ENCODE results near the gene VPS13D. TPM values are rescaled to one million over a fixed set of nuclear protein-coding genes. Genes with fewer than 3 reads are reported as not detected.

VPS13D gene
- total and polyA plus RNA-seq, 2 of the 4 experiments (the other 2 are of a cell fraction) = 9.0 to 16.3 TPM

- Histone ChIP-seq H3K36me3 (ENCODE audit: control insufficient read depth, insufficient read depth, low read length) (no peaks in the 10 kb centered on the region), H3K4ac (ENCODE audit: low read depth, low read length) (no peak overlapping the region), H3K9ac (ENCODE audit: low read depth, low read length) (no peak overlapping the region), H4K8ac (ENCODE audit: low read depth in 2 of 2, low read length in 2 of 2) (no peak overlapping the region), H3K27me3 (ENCODE audit: control insufficient read depth, insufficient read depth, low read length) (no peaks in the 10 kb centered on the region), H2BK5ac (ENCODE audit: low read depth, low read length, poor library complexity, severe bottlenecking) (no peak overlapping the region), H2BK20ac (ENCODE audit: low read depth, low read length) (no peak overlapping the region), H3K9me1 (ENCODE audit: insufficient read depth, low read length) (0 out of 2 replicates have a peak, but pooled peaks cover 4% of the 10 kb centered on the region), H3K18ac (ENCODE audit: low read depth, low read length) (no peak overlapping the region), H3K9me3 (ENCODE audit: control insufficient read depth, insufficient read depth, low read length) (no peaks in the 10 kb centered on the region), H2AK9ac (replicated peaks; ENCODE audit: low read depth, low read length, poor library complexity) (no peak overlapping the region), H3K4me2 (ENCODE audit: low read depth, low read length) (no peak overlapping the region), H2AFZ (replicated peaks; ENCODE audit: low read length, poor library complexity) (no peak overlapping the region), H3K56ac (ENCODE audit: extremely low read depth, insufficient read depth, low read length) (no peak overlapping the region), H4K91ac (ENCODE audit: insufficient read depth, low read depth, low read length) (no peak overlapping the region), H3K4me3 (ENCODE audit: insufficient read depth, low read depth, low read length) (no peak overlapping the region), H3K27ac (ENCODE audit: insufficient read depth, low read length) (no peak overlapping the region), H3K4me1 (ENCODE audit: control insufficient read depth, insufficient read depth, low read length) (peaks cover 8% of the 10 kb centered on the region), H4K5ac (ENCODE audit: low read depth, low read length) (no peak overlapping the region), H2BK15ac (ENCODE audit: low read depth, low read length) (no peak overlapping the region), H3K23ac (ENCODE audit: low read depth, low read length) (no peak overlapping the region), H2AK5ac (ENCODE audit: low read depth, low read length) (no peak overlapping the region), H3K79me1 (ENCODE audit: low read depth in 1 of 2, low read length in 2 of 2) (no peaks in the 10 kb centered on the region), H2BK120ac (ENCODE audit: low read depth, low read length) (no peak overlapping the region), H4K20me1 (ENCODE audit: insufficient read depth, low read length) (no peaks in the 10 kb centered on the region), H3K14ac (replicated peaks; ENCODE audit: low read depth, low read length) (no peak overlapping the region)
- no peak for ATAC-seq (ENCODE audit: low read depth)
- DNase-seq = no peak
- no CpG with 5 or more reads among the region's 3 CpGs for WGBS, 2 experiments (ENCODE audit: extremely low coverage in 2 of 2, insufficient read length in 1 of 2)
- dilution Hi-C loops (cut with HindIII; ENCODE audit: low sequenced_read_pairs, unreplicated experiment) = no loop called here
- intact Hi-C loops (cut with micrococcal nuclease) = no loop called here
- in situ Hi-C loops (cut with MboI; ENCODE audit: low sequenced_read_pairs) = no loop called here
- BruUV-seq (replicated peaks) = no TSS peak
- TF ChIP-seq NFE2L2 (IDR thresholded peaks at IDR 0.05; ENCODE audit: low read depth, low read length) (no peak), MAZ (IDR thresholded peaks at IDR 0.05; ENCODE audit: borderline replicate concordance, low read depth, low read length) (no peak), MAFK (IDR thresholded peaks at IDR 0.05; ENCODE audit: low read depth, low read length) (no peak), POLR2A (IDR thresholded peaks at IDR 0.05; ENCODE audit: low read depth, low read length) (no peak), CTCF (conservative IDR thresholded peaks at IDR 0.05; ENCODE audit: low read depth, low read length) (no peak), RFX5 (IDR thresholded peaks at IDR 0.05; ENCODE audit: low read depth, low read length) (no peak), USF2 (IDR thresholded peaks at IDR 0.05; ENCODE audit: low read depth, low read length) (no peak), RCOR1 (IDR thresholded peaks at IDR 0.05; ENCODE audit: insufficient replicate concordance, low read length) (no peak), ELK1 (IDR thresholded peaks at IDR 0.05; ENCODE audit: borderline replicate concordance, low read depth, low read length) (no peak), CHD1 (IDR thresholded peaks at IDR 0.05; ENCODE audit: low read depth, low read length) (no peak), CEBPB (IDR thresholded peaks at IDR 0.05; ENCODE audit: low read depth, low read length) (no peak), RAD21 (IDR thresholded peaks at IDR 0.05; ENCODE audit: low read length) (no peak), MXI1 (IDR thresholded peaks at IDR 0.05; ENCODE audit: borderline replicate concordance, low read depth, low read length) (no peak), SMC3 (IDR thresholded peaks at IDR 0.05; ENCODE audit: low read depth, low read length) (no peak), FOS (IDR thresholded peaks at IDR 0.05; ENCODE audit: low read depth, low read length) (no peak), BHLHE40 (IDR thresholded peaks at IDR 0.05; ENCODE audit: low read depth, low read length) (no peak)
- POLR2A ChIA-PET (ENCODE audit: unreplicated experiment) = no interaction called here
- CTCF ChIA-PET = interaction anchor here (0.7 kb wide), 1 partner anchor 27 kb away, joined by 3 read pairs; no protein-coding TSS in a partner anchor
These were observed 299.9 kb downstream of the VPS13D start for GRCh38 chr1:12529640-12530174.
